ENCODE data around the gene COL5A3. TPM values are rescaled to one million over a fixed set of nuclear protein-coding genes. Genes with fewer than 3 reads are reported as not detected.

Gene COL5A3
- total RNA-seq, 6 experiments from 2014 or later, result 1.3 to 3.7 (median 1.4) TPM

DNA sequence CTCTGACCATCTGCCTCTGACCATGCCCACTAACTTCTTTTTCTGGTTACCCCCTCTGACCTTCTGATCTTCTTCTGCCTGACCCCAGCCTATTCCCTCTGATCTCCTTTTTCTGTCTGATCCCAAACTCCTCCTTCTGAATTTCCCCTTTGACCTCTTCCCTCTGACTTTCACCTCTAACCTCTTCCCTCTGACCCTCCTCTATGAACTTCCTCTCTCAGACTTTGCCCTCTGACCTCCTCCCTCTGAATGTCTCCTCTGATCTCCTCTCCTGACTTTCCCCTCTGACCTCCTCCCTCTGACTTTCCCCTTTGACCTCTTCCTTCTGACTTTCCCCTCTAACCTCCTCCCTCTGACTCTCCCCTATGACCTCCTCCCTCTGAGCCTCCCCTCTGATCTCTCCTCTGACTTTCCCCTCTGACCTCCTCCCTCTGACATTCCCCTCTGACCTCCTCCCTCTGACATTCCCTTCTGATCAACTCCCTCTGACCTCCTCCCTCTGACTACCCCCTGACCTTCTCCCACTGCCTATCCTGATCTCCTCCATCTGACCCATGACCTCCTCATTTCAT lies 3.5 kb downstream of the COL5A3 start:
- no peaks in the 10 kb centered on the region for H3K9me3 Mint-ChIP-seq
- no peak for DNase-seq
- peak overlapping the region; percentile 20; the same call in 1 of the 2 replicates for H3K27ac Mint-ChIP-seq
- TF ChIP-seq CTCF (IDR thresholded peaks at IDR 0.05), result no peak
- no peaks in the 10 kb centered on the region for H3K36me3 Mint-ChIP-seq (ENCODE audit: low read depth)
- no peak overlapping the region for H3K4me3 Mint-ChIP-seq
- H3K27me3 Mint-ChIP-seq (ENCODE audit: insufficient read depth), result no peaks in the 10 kb centered on the region; the same call in 1 of the 2 replicates
- H3K4me1 Mint-ChIP-seq (ENCODE audit: low read depth), result peaks cover 27% of the 10 kb centered on the region

- Mint-ChIP-seq H3K36me3 (ENCODE audit: low read depth) (no peaks in the 10 kb centered on the region), H3K4me3 (no peak overlapping the region), H3K27ac (no peak overlapping the region), H3K4me1 (ENCODE audit: low read depth) (peaks cover 27% of the 10 kb centered on the region), H3K27me3 (ENCODE audit: insufficient read depth) (no peaks in the 10 kb centered on the region; the same call in 1 of the 2 replicates), H3K9me3 (no peaks in the 10 kb centered on the region)
- no peak for DNase-seq
- TF ChIP-seq CTCF (IDR thresholded peaks at IDR 0.05), result no peak
Measured at GRCh38 chr19:10006335-10006708, 4.0 kb downstream of the COL5A3 start.

- Mint-ChIP-seq H3K27ac (no peak overlapping the region), H3K4me3 (no peak overlapping the region), H3K4me1 (ENCODE audit: low read depth) (peaks cover 27% of the 10 kb centered on the region), H3K9me3 (no peaks in the 10 kb centered on the region), H3K36me3 (ENCODE audit: low read depth) (no peaks in the 10 kb centered on the region), H3K27me3 (ENCODE audit: insufficient read depth) (no peaks in the 10 kb centered on the region; the same call in 1 of the 2 replicates)
- no peak for DNase-seq
- TF ChIP-seq CTCF (IDR thresholded peaks at IDR 0.05), result no peak
Measured at GRCh38 chr19:10005632-10006334, 4.5 kb downstream of the COL5A3 start.

DNA sequence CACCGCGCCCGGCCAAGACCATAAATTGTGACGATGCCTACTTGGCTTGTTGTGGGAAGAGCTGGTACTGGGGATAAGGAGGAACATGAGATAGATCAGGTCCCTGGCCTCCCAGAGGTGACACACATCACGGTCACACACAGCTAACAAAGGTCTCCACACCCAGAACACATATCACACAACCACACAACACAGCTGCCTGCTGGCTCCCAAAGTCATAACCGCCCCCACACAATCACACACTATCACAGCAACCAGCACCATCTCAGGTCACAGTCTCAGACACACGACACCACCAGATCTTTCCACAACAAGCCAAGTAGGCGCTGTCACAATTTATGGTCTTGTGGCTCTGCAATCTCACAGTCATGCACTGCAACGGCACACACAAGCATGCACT lies 5.7 kb downstream of the COL5A3 start:
- no peak for TF ChIP-seq CTCF (IDR thresholded peaks at IDR 0.05)
- H3K4me3 Mint-ChIP-seq, result no peak overlapping the region
- H3K36me3 Mint-ChIP-seq (ENCODE audit: low read depth), result no peaks in the 10 kb centered on the region
- H3K27ac Mint-ChIP-seq, result no peak overlapping the region
- DNase-seq, result no peak
- peaks cover 28% of the 10 kb centered on the region for H3K4me1 Mint-ChIP-seq (ENCODE audit: low read depth)
- no peaks in the 10 kb centered on the region; the same call in 1 of the 2 replicates for H3K27me3 Mint-ChIP-seq (ENCODE audit: insufficient read depth)
- H3K9me3 Mint-ChIP-seq, result no peaks in the 10 kb centered on the region

DNA sequence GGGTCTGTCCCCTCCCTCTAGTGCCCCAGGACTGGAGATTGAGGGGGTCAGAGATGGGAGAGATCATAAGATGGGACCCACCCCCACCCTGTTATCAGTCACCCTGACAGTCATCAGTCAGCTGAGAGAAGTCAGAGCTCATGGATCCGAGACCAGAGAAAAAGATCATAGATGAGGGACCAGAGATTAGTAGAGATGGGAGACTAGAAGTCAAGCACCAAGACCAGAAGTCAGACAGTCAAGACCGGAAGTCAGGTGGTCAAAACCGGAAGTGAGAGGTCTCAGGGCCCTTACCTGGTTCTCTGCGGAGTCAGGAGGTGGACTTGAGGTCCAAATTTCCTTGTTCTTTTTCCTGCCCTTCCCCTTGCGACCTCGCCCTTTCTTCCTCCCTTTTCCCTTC lies 7.0 kb downstream of the COL5A3 start:
- Mint-ChIP-seq H3K27me3 (ENCODE audit: insufficient read depth) (no peaks in the 10 kb centered on the region; the same call in 1 of the 2 replicates), H3K27ac (no peak overlapping the region), H3K36me3 (ENCODE audit: low read depth) (no peaks in the 10 kb centered on the region), H3K4me1 (ENCODE audit: low read depth) (peaks cover 15% of the 10 kb centered on the region), H3K4me3 (no peak overlapping the region), H3K9me3 (no peaks in the 10 kb centered on the region)
- TF ChIP-seq CTCF (IDR thresholded peaks at IDR 0.05), result no peak
- no peak for DNase-seq

All from HFFc6 (cell line).